Breast epithelium (tissue), 4 donors: ENCODE measurements around the gene SNX20. TPM values are rescaled to one million over a fixed set of nuclear protein-coding genes. Genes with fewer than 3 reads are reported as not detected.

Experiments used
- DNase-seq, 2 donors: peaks; one replicate each; pipeline ENCODE4 v3.0.0-alpha.2; 2019; ENCODE audit warnings: low spot score in 2 of 2
- H3K27ac ChIP-seq, 2 donors: fragments of 200-600 bp; sonication (generic) in 1 of 2; one replicate each; pipeline ENCODE4 v1.5.1; 2016 to 2019; ENCODE audit warnings: mild to moderate bottlenecking in 1 of 2
- H3K27me3 ChIP-seq, 2 donors: fragments of 200-600 bp; sonication (generic) in 1 of 2; one replicate each; pipeline versions ENCODE4 v1.5.1 to v1.6.0; 2017 to 2019; ENCODE audit warnings: control low read depth in 1 of 2, mild to moderate bottlenecking in 1 of 2
- H3K36me3 ChIP-seq: fragments of 200-600 bp; one replicate; pipeline ENCODE4 v1.5.1; 2019
- H3K4me1 ChIP-seq, 2 donors: fragments of 200-600 bp; sonication (generic); one replicate each; pipeline ENCODE4 v1.5.1; 2016 to 2019; ENCODE audit warnings: control low read depth in 1 of 2
- H3K4me3 ChIP-seq, 3 donors: fragments of 200-600 bp; sonication (generic); 1 replicate in 2 of 3; 2 replicates in 1 of 3; pipeline ENCODE4 v1.5.1; 2016 to 2019; ENCODE audit warnings: mild to moderate bottlenecking in 3 of 3, moderate library complexity in 2 of 3
- H3K9me3 ChIP-seq, 2 donors: fragments of 200-600 bp; sonication (generic) in 1 of 2; one replicate each; pipeline ENCODE4 v1.5.1; 2016 to 2019; ENCODE audit warnings: control low read depth in 1 of 2
- CTCF ChIP-seq, 3 donors: fragments of 450-650 bp; IDR thresholded peaks; one replicate each; pipeline ENCODE4 v1.5.1; 2016 to 2017; ENCODE audit warnings: antibody characterized with exemption in 3 of 3, mild to moderate bottlenecking in 3 of 3, moderate library complexity in 3 of 3
- POLR2A ChIP-seq: fragments of 450-650 bp; IDR thresholded peaks from one replicate; pipeline ENCODE4 v1.6.1; 2016; ENCODE audit warnings: antibody characterized with exemption, mild to moderate bottlenecking, moderate library complexity
- POLR2AphosphoS5 ChIP-seq, 3 donors: sonication (generic); formaldehyde crosslinking; IDR thresholded peaks; one replicate each; pipeline ENCODE4 v1.6.1; 2017; ENCODE audit warnings: antibody characterized with exemption in 3 of 3
- intact Hi-C: fragments of 100-400 bp; cut with DNase I; formaldehyde crosslinking; loops from one replicate; pipeline ENCODE4 v1.15.1; 2023; ENCODE audit warnings: low total_unique reads
- total RNA-seq, 3 donors: library from RNA; depleted of rRNA; stranded (reverse); fragments of >200 nt; gene quantifications; one replicate each; pipeline ENCODE4 v1.1.0, GENCODE V29; 2016

SNX20 gene
- total RNA-seq, 3 donors from 2014 or later: 1.3 to 2.9 (median 2.7) TPM

- Histone ChIP-seq H3K9me3 (peaks cover 8 to 19% of the 10 kb centered on the region in 2 donors), H3K4me3 (no peak overlapping the region), H3K4me1 (no peaks in the 10 kb centered on the region), H3K27ac (no peak overlapping the region), H3K36me3 (no peaks in the 10 kb centered on the region), H3K27me3 (no peaks in the 10 kb centered on the region)
- no peak for DNase-seq
- intact Hi-C loops: no loop called here
- TF ChIP-seq CTCF (IDR thresholded peaks at IDR 0.05) (no peak), POLR2A (no peak), POLR2AphosphoS5 (IDR thresholded peaks at IDR 0.05) (no peak)
These were observed 6.3 kb downstream of the SNX20 start for GRCh38 chr16:50674831-50675230.

GRCh38 chr16:50673496-50674275 is 7.4 kb downstream of the SNX20 start:
- no peak overlapping the region for H3K27ac ChIP-seq
- no peaks in the 10 kb centered on the region for H3K27me3 ChIP-seq
- DNase-seq: no peak
- no peaks in the 10 kb centered on the region for H3K36me3 ChIP-seq
- intact Hi-C loops: no loop called here
- no peaks in the 10 kb centered on the region for H3K4me1 ChIP-seq
- TF ChIP-seq CTCF (IDR thresholded peaks at IDR 0.05) (no peak), POLR2A (no peak), POLR2AphosphoS5 (IDR thresholded peaks at IDR 0.05) (no peak)
- H3K4me3 ChIP-seq: no peak overlapping the region
- H3K9me3 ChIP-seq: peaks cover 8 to 19% of the 10 kb centered on the region in 2 donors

- intact Hi-C loops: no loop called here
- Histone ChIP-seq H3K36me3 (no peaks in the 10 kb centered on the region), H3K9me3 (peaks cover 8 to 19% of the 10 kb centered on the region in 2 donors), H3K4me3 (no peak overlapping the region), H3K4me1 (no peaks in the 10 kb centered on the region), H3K27ac (no peak overlapping the region), H3K27me3 (no peaks in the 10 kb centered on the region)
- no peak for DNase-seq
- TF ChIP-seq CTCF (IDR thresholded peaks at IDR 0.05): peak in 1 of 3 donors; percentile 20
- no peak for TF ChIP-seq POLR2AphosphoS5 (IDR thresholded peaks at IDR 0.05)
These were observed 9.4 kb downstream of the SNX20 start for GRCh38 chr16:50671644-50672260.

- TF ChIP-seq CTCF (IDR thresholded peaks at IDR 0.05) (no peak), POLR2AphosphoS5 (IDR thresholded peaks at IDR 0.05) (no peak), POLR2A (no peak)
- Histone ChIP-seq H3K27ac (no peak overlapping the region), H3K4me1 (no peaks in the 10 kb centered on the region), H3K36me3 (no peaks in the 10 kb centered on the region), H3K9me3 (peaks cover 8 to 19% of the 10 kb centered on the region in 2 donors), H3K4me3 (no peak overlapping the region), H3K27me3 (no peaks in the 10 kb centered on the region)
- DNase-seq: no peak
- intact Hi-C loops: no loop called here
These were observed 10.6 kb downstream of the SNX20 start for GRCh38 chr16:50670476-50670875.

- DNase-seq: no peak
- Histone ChIP-seq H3K27me3 (no peaks in the 10 kb centered on the region), H3K4me1 (no peaks in the 10 kb centered on the region), H3K9me3 (peaks cover 8 to 19% of the 10 kb centered on the region in 2 donors), H3K36me3 (no peaks in the 10 kb centered on the region), H3K27ac (no peak overlapping the region), H3K4me3 (no peak overlapping the region)
- intact Hi-C loops: no loop called here
- no peak for TF ChIP-seq POLR2A
- no peak for TF ChIP-seq POLR2AphosphoS5 (IDR thresholded peaks at IDR 0.05)
- TF ChIP-seq CTCF (IDR thresholded peaks at IDR 0.05): no peak
These were observed 11.4 kb downstream of the SNX20 start for GRCh38 chr16:50669741-50670140.
